GM18499 (cell line): ENCODE measurements around the gene CXXC1.
"Not testable (repeated sequence)": the region's sequence is repeated elsewhere in the genome, so short reads cannot be mapped to it uniquely, and the experiment has no call there.

ENCODE experiments used
- ATAC-seq: cut with Tn5 transposase; IDR thresholded peaks from one replicate; pipeline ENCODE4 v1.9.1; 2021; ENCODE audit warnings: moderate number of reproducible peaks; ENCODE audit not compliant: insufficient read depth, unreplicated experiment

Gene CXXC1

DNA sequence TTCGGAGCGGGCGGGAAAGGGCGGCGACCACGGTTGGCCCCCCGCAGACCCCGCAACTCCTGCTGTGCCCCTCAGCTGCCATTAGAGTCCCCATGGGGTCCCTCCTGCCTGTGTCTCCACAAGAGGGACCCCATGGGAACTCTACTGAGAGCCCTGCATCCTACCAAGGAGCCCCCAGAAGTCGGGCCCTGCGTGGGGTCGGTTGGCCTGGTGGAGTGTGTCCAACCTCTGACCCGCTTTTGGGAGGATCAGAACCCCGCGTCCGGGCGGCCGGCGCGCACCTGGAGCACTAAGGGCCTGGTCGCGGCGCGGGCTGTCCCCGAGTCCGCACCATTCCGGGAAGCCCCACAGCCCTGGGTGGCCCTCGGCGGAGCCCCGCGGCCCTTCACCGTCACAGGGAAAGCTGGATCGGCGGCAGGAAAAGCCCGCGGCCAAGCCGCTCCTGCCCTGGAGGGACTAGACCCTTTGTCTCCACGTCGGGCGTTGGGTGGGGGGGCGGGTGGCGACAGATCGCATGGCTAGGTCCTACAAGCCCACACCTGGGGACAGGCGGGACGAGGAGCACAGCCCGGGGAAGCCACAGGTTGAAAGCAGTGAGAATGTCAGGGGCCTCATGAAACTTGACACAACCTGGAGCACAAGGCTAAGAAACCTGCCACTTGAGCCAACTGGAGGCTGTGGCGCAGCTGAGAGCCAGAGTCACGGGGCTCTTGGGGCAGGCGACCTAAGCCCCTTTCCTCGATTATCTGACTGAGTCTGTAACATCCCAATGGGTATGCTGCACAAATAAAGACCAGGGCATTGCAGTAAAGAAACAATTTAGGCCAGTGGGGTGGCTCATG, 11.2 kb upstream of the CXXC1 start:
- no peak for ATAC-seq

DNA sequence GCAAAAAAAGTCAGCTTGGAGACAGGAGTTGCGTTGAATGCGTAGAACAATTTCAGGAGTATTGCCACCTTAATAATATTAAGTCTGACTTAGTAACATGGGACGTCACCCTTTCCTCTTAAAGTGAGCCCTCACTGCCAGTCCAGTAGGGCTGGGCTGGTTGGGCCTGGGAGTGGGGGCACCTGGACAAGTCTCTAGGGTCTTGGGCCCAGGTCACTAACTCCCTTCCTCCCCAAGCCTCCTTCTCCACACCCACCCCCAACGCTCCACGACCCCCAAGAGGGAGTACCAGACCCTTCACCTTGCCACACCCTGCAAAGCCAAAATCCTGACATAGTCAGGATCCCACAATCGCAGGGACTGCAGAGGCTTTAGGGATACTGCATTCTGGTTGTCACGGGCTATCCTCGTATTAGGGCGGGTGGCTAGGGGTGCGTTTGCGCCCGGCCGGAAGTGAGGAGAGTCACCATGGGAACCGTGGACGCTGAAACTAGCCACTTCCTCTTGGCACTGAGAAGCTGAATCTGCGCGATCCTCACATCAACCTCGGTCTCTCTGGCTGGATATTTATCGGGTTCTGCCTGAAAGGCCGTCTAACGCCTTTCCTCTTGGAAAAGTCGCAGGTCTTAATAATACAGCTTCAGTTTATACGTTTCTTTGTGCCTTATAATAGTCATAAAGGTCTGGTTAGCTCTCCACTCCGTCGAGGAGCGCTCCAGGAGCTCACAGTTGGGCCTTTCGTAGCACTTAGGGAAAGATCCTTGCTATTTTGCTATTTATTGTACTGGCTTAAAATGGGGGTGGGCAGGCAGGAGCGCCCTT, 10.3 kb upstream of the CXXC1 start:
- ATAC-seq = peak; percentile 98

- no peak for ATAC-seq
Measured at GRCh38 chr18:50293039-50293438, 5.5 kb upstream of the CXXC1 start.

GRCh38 chr18:50289108-50289443, 1.6 kb upstream of the CXXC1 start:
- ATAC-seq = no peak

DNA sequence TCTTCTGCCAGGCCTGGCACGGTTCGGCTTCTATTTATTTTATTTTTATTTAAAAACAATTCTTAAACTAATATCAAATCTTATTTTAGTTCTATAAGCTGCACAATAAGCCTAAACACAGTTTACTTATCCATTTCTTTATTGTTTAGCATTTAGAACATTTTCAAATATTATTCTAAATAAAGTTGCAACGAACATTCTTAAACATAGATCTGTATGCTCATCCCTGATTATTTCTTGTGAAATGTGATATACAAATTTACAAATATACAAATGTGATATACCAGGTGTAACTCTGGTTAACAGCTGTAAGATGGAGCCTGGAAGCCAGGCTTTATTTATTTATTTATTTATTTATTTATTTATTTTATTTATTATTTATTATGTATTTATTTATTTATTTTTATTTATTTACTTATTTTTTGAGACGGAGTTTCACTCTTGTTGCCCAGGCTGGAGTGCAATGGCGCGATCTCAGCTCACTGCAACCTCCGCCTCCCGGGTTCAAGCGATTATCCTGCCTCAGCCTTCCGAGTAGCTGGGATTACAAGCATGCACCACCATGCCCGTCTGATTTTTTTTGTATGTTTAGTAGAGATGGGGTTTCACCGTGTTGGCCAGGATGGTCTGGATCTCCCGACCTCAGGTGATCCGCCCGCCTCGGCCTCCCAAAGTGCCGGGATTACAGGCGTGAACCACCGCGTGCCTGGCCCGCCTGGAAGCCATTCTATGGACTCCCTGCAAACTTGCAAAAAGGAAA, 1.0 kb upstream of the CXXC1 start:
- not testable (repeated sequence) for ATAC-seq

DNA sequence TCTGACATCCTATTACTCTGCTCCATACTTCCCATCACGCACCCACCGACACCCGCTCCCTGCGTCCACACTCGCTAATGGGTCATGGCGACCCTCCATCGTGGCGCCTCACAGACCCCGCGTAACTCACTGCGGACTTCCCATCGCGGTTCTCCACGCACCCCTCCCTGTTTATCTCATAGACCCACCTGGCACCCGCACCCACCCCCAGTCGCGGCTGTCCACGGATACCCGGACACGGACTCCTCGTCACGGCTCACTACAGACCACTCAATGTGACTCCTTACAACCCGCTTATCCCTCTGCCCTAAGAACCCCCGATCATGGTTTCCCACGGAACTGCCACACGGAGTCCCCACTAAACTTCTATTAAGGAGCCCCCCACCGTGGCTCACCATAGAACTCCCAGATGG, 458 bp downstream of the CXXC1 start:
- no peak for ATAC-seq

- ATAC-seq = no peak
Measured at GRCh38 chr18:50286391-50287027, 983 bp downstream of the CXXC1 start.

DNA sequence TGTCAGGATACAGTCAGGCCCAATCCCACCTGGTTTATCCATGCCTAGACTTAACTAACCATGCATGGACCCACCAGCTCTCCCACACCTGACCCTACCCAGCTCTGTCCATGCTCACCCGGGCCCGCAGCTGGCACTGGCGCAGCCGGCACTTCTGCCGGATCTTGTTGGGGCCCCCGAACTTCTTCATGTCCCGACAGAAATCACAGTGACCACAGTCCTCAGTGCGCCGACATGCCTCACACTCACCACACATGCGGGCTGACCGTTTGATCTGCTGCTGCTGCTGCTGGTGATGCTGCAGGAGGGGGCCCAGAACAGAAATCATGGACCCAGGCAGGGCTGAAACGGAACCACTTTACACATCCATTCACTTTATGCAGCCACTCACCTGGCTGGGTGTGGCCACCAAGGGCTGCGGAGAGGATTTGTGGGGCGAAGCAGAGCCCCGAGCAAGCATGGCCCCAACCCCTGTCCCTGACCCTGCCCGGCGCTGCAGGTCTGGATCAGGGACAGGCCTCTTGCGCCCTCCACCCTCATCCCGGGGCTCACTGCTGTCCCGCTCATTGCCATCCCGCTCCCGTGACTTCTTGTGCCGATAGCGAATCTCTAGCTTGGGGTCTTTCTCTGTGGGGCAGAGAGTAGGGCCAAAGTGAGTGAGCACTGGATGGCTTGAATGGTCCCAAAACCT, 1.7 kb downstream of the CXXC1 start:
- ATAC-seq = no peak

- no peak for ATAC-seq
Measured at GRCh38 chr18:50285071-50285470, 2.4 kb downstream of the CXXC1 start.

DNA sequence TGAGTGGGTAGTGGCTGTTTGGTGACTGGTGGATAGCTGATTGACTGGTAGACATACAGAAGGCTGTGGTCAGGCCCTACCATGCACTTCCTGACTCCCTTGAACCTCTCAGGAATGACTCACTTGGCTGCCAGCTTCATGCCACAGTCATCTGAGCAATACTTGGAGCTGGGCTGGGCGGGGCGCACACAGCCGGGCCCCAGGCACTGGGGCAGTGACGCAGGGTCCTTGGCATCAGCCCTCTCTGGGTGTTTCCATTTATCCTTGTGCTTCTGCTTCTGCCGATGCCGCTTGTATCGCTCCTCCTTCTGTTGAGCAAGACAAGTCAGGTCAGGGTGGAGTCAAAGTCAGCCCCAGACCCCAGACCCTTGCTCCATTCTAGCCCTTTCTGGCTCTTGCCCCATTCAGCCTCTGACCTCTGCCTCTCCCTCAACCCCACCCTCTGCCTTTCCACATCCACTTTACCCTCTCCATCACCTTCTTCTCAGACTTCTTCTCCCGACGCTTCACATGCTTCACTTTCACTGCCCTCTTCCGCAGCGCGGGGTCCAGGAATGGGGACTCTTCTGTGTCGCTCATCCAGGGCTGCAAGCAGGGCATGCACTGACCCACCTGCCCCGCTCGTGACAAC, 3.1 kb downstream of the CXXC1 start:
- ATAC-seq = no peak

DNA sequence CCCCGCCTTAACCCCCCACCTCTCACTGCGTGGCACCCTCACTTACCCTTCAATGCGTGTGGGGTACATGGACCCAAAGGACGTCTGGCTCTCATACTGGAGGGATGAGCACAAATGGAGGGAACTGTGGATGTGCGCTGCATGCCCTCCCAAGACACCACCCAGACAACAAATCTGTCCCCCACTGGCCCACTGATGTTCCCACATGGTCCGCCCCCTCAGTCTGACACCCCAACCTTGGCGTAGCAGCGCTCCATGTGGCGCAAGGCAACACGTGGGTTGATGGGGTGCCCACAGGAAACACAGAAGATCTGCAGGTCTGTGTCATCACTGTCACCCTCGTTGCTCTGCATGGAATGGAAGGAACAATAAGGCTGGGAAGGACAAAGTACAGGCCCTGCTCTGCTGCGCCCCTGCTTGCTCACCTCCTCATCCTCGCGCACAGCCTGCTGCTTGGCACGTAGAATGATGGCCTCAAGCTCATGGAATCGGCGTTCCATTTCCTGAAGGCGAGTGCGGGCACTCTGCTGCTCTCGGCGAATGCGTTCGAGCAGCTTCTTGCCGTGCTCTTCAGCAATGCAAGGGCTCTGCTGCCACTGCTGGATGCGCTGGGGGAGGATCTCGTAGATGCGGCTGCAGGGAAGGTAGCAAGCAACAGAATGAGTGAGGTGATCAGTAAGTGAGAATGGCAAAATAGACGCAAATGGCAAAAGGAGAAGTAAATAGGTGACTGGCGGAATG, 3.9 kb downstream of the CXXC1 start:
- ATAC-seq = no peak

DNA sequence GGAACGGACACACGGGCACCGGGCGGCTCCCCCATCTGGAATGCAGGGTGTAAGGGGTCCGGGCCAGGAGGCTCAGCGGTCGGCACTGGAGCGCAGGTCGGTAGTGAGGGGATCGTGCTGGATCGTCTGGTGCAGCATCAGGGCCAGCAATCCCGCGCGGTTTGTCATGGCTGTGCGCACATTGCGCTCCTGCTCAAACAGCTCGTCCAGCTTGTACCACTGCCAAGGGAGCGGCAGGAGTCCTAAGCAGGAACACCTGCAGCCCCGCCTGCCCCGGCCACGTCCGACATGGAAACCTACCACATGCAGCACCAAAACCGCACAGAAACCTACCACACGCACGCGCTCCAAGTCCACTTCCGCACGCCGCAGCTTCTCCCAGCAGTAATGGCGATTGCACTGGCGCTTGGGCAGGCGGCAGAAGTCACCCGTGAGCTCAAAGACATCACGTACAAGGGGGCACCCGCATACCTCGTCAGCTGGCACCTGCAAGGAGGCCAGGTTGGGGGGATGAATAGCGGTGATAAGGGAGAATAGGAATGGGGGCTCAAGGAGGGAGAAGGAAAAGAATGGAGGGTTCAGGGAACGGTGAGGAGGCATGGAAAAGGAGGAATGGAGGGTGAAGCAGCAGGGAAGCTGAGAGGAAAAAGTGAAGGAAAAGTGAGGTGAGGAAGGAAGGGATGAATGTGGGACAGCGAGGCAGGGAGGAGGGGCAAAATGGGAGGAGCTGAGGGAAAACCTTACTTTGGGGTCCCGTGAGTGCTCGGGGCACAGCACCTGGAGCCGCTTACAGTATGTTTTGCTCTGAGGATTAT, 4.8 kb downstream of the CXXC1 start:
- no peak for ATAC-seq

DNA sequence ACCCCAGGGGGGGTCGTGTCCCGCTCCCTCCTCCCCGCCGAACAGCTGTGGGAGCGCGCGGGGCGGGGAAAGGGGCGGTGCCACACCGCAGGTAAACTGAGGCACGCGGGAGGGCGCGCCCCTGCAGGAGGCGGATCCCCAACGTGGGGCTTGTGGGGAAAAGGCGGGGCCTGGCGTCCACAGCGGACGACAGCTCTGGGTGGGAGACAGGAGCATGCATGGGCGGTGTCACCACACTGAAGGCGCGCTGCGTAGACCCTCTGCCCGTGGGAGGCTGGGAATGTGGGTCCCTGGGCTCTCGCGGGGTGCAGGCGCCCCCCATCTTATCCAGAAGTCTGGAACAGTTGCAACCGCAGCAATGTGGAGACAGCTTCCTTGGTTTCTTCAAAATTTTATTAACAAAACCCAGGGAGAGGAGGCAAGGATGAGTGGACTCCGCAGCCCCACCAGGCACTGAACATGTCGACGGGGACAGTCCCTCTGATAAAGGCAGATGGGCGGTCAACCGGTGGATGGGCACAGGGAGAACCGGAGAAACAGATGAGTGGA, 5.4 kb downstream of the CXXC1 start:
- no peak for ATAC-seq

GRCh38 chr18:50281295-50281971, 6.1 kb downstream of the CXXC1 start, which contains the start of gene MBD1:
MBD1 (minus strand) TSS chr18:50281523; CDS start chr18:50279992, 1,531 bp downstream.
- peak; percentile 86 for ATAC-seq

DNA sequence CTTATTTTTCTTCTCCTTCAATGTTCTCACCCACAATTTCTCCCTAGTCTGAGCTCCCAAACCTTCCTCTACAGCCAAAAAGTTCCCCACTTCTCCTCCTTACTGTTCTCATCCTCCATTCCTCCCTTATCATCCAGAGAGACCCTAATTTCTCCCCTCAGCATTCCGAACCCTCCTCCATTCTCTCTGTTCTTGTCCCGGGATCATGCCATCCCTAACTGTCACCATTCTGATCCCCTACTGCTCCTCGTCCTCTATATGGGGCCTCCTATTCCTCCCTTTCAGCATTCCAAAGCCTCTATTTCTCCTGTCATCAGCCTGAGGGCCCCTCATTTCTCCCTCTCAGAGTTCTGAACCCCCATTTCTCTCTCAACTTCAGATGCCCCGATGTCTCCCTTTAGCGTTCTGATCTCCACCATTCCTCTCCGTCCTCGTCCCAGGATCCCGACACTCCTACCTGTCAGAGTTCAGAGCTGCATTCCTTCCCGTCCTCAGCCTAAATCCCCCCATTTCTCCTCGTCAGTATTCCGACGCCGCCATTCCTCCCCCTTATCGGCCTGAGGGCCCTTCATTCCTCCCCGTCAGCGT, 6.7 kb downstream of the CXXC1 start:
- ATAC-seq = no peak

DNA sequence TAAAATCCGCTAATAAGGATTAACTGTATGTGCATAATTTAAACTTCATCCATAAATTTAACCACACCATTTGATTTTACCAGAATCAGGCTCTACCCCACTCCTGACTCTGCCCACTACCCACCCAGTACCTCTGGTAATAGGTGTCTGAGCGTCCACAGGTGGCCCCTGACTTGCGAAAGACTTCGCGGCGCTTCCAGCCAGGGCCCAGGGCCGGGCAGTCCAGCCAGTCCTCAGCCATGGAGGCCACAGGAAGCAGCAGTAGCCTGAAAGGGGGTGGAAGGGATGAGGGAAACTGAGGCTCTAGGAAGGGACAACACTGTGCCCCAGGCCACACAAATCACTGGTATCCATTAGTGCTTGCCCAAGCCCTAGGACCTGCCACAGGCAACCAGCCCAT, 7.7 kb downstream of the CXXC1 start:
- ATAC-seq = no peak

DNA sequence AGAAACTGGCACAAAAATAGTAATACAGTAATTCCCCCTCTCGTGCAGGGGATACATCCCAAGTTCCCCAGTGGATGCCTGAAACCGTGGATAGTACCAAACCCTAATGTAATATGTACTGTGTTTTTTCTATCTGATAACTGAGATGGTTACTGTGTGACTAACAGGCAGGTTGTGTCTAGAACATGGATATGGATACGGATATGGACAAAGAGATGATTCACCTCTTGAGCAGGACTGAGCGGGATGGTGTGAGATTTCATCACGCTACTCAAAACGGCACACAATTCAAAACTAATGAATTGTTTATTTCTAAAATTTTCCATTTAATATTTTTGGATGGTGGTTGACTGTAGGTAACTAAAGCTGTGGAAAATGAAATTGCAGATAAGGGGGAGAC, 9.6 kb downstream of the CXXC1 start:
- no peak for ATAC-seq
